Measurements from ENCODE around the gene DUSP23.
A peak's percentile ranks its signal among the peaks of the same experiment; 100 is the strongest.

DUSP23 gene

DNA sequence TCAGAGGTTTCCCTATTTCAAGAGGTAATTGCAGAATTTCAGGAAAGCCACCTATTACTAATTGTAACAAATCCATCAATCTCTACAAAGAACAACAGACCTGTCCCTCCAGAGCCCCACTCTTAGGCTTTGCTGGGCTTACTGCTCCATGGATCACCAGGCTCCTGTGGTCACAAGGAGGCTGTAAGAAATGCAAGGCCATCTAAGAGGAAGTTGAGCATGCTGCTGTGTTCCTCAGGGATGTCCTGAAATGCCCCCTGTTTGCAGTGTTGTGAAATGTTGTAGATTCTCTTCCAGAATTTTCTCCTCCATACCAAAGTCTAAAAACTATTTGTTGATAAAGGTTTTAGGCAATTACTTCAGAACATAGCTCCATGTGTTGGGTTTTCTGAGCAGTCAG lies 24.4 kb upstream of the DUSP23 start:
- no peaks in the 10 kb centered on the region for H3K9me3 ChIP-seq (replicated peaks; ENCODE audit: low read length)

DNA sequence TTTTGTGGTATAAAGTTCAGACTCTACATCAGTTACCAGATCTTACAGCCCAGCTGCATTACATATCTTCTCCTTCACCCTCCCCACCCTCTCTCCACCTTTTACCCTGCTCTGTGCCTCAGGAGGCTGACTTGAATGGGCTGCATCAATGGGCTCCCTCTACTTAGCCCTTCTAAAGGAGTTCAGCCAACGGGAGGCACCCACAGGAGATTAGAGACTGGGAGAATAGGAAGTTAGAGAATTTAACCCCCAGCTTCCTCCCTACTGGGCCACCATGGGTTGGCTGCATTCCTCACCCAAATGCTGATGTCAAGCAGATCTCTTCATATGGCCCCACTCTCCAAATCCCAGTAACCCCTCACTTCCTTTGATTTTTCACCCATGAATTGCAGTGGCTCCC lies 17.1 kb upstream of the DUSP23 start:
- Histone ChIP-seq H3K36me3 (ENCODE audit: insufficient read depth, low read length) (no peaks in the 10 kb centered on the region), H3K27me3 (ENCODE audit: control insufficient read depth, insufficient read depth, low read length) (no peaks in the 10 kb centered on the region), H3K9me3 (replicated peaks; ENCODE audit: low read length) (no peaks in the 10 kb centered on the region), H3K4me2 (ENCODE audit: low read length) (no peak overlapping the region), H3K4me3 (ENCODE audit: low read length) (no peak overlapping the region), H3K4me1 (ENCODE audit: control insufficient read depth, insufficient read depth, low read length) (no peaks in the 10 kb centered on the region), H3K9ac (ENCODE audit: low read depth, low read length) (no peak overlapping the region)

More for the DNA sequence above, 24.4 kb upstream of the DUSP23 start:
- H3K36me3 ChIP-seq (ENCODE audit: insufficient read depth, low read length), result no peaks in the 10 kb centered on the region
- peaks cover 4% of the 10 kb centered on the region for H3K4me1 ChIP-seq (ENCODE audit: control insufficient read depth, insufficient read depth, low read length)
- no peaks in the 10 kb centered on the region for H3K27me3 ChIP-seq (ENCODE audit: control insufficient read depth, insufficient read depth, low read length)
- H3K4me2 ChIP-seq (ENCODE audit: low read length), result no peak overlapping the region
- no peak overlapping the region for H3K9ac ChIP-seq (ENCODE audit: low read depth, low read length)
- H3K4me3 ChIP-seq (ENCODE audit: low read length), result no peak overlapping the region

DNA sequence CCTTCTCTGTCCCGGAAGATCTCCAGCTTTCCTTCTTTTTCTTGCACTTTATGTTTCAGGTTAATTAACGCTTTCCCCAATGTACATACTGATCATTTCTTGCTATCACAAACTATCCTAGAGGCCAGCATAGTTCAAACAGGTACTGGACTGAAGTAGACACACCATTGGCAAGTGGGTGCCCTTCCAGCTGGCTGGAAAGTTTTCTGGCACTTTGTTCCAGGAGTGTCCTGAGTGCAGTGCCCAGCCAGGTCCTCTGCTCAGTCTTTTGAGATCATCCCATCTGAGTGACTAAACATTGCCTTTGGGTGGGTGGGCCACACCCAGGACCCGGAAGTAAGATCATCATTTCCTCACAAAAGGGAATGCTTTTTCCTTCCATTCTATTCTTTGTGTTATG lies 15.0 kb upstream of the DUSP23 start:
- no peaks in the 10 kb centered on the region for H3K9me3 ChIP-seq (replicated peaks; ENCODE audit: low read length)
- no peaks in the 10 kb centered on the region for H3K27me3 ChIP-seq (ENCODE audit: control insufficient read depth, insufficient read depth, low read length)
- H3K36me3 ChIP-seq (ENCODE audit: insufficient read depth, low read length), result no peaks in the 10 kb centered on the region
- no peaks in the 10 kb centered on the region for H3K4me1 ChIP-seq (ENCODE audit: control insufficient read depth, insufficient read depth, low read length)
- no peak overlapping the region for H3K4me3 ChIP-seq (ENCODE audit: low read length)
- no peak overlapping the region for H3K9ac ChIP-seq (ENCODE audit: low read depth, low read length)
- no peak overlapping the region for H3K4me2 ChIP-seq (ENCODE audit: low read length)

DNA sequence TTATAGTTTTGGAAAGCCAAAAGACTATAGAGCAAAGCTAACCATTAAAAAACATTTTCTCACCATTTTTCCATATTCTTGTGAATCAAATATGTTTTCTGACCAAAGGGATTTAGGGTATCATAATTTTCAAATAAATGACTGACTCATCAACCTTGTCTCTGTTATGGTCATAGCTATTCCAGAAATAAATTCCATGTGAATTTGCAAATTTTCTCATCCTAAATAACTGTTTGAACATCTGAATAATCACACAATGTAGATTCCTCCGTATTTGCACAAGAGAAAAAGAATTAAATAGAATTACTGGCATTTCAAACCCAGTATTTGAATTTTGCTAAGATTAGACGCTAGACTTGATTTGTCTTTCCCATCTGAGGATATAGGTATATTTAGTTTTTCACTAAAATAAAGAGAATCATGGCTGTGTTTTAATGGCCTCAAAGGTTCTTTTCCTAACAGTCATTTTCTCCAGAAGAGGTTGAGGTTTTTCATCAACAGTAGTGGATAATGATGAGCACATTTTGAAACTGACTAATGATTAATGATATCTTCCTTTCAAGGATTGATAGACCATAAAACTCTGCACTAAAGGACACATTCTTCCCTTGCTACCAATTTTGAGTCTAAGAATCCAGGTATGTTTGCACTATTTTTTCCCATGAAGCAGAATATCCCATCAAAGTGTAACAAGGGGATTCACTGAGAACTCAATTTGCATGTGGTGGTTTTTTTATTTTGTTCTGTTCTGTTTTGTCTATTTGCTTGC lies 9.5 kb upstream of the DUSP23 start:
- no peaks in the 10 kb centered on the region for H3K36me3 ChIP-seq (ENCODE audit: insufficient read depth, low read length)
- no peak overlapping the region for H3K9ac ChIP-seq (ENCODE audit: low read depth, low read length)

DNA sequence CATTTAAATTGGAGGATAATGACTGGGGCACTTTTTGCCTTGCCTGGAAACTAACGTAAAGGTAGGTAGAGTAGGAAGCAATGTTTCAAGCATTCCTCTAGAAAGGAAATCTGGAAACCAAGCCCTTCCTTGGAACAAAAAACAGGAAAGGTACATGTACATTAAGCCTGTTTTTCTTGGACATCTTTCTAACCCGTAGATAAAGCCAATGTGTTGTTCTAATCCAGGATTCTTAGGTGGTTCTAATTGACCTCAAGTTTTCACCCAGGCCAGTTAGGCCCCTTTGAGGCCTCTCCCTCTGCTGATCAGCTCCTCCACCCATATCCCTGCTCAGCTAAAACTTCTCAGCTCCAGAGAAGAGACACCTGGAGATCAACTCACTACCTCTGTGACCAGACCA lies 6.3 kb upstream of the DUSP23 start:
- H3K4me2 ChIP-seq (ENCODE audit: low read length), result no peak overlapping the region
- H3K4me1 ChIP-seq (ENCODE audit: control insufficient read depth, insufficient read depth, low read length), result peaks cover 19% of the 10 kb centered on the region
- H3K36me3 ChIP-seq (ENCODE audit: insufficient read depth, low read length), result no peaks in the 10 kb centered on the region
- H3K4me3 ChIP-seq (ENCODE audit: low read length), result no peak overlapping the region
- H3K9ac ChIP-seq (ENCODE audit: low read depth, low read length), result no peak overlapping the region
- no peaks in the 10 kb centered on the region for H3K27me3 ChIP-seq (ENCODE audit: control insufficient read depth, insufficient read depth, low read length)
- H3K9me3 ChIP-seq (replicated peaks; ENCODE audit: low read length), result no peaks in the 10 kb centered on the region

More for the DNA sequence above, 9.5 kb upstream of the DUSP23 start:
- Histone ChIP-seq H3K27me3 (ENCODE audit: control insufficient read depth, insufficient read depth, low read length) (no peaks in the 10 kb centered on the region), H3K9me3 (replicated peaks; ENCODE audit: low read length) (no peaks in the 10 kb centered on the region), H3K4me3 (ENCODE audit: low read length) (no peak overlapping the region), H3K4me1 (ENCODE audit: control insufficient read depth, insufficient read depth, low read length) (no peaks in the 10 kb centered on the region), H3K4me2 (ENCODE audit: low read length) (no peak overlapping the region)

DNA sequence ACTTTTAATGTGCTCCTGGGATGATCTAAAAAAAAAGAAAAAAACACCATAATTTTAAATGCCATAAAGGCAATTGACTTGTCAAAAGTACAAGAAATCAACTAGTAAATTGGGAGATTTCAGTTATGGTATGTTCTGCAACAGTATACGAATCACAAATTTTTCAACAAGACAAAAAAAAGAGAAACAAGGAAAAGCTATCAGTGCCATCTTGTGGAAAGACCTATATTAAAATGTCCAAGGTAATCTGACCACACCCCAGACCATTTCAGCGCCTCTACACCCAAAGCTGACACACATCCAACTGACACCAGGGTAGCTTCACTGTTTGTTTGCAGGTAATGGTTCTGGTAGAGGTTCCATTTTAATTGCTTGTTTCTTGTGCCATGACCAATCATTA lies 5.0 kb upstream of the DUSP23 start:
- no peak overlapping the region for H3K4me2 ChIP-seq (ENCODE audit: low read length)
- no peaks in the 10 kb centered on the region for H3K27me3 ChIP-seq (ENCODE audit: control insufficient read depth, insufficient read depth, low read length)
- H3K36me3 ChIP-seq (ENCODE audit: insufficient read depth, low read length), result no peaks in the 10 kb centered on the region
- peaks cover 27% of the 10 kb centered on the region for H3K4me1 ChIP-seq (ENCODE audit: control insufficient read depth, insufficient read depth, low read length)
- H3K9ac ChIP-seq (ENCODE audit: low read depth, low read length), result no peak overlapping the region
- no peaks in the 10 kb centered on the region for H3K9me3 ChIP-seq (replicated peaks; ENCODE audit: low read length)
- H3K4me3 ChIP-seq (ENCODE audit: low read length), result no peak overlapping the region

DNA sequence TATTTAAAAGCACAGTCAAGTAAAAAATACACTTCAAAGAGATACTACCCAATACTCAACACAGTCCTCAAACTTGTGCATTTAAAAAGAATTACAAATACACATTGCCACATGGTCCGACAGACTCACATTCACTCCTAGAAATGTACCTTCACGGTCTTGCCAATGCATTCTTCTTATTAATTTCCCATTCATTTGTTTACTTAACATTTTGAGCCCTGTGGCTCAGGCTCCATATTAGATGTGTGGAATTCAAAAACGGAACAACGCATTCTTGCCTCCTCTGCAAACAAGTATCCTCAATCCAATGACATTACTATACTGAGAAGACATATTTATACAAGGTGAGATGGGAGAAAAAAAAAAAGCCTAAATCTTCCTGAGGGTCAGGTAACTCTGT lies 2.5 kb upstream of the DUSP23 start:
- no peaks in the 10 kb centered on the region for H3K9me3 ChIP-seq (replicated peaks; ENCODE audit: low read length)
- no peaks in the 10 kb centered on the region for H3K27me3 ChIP-seq (ENCODE audit: control insufficient read depth, insufficient read depth, low read length)
- peak overlapping the region; percentile 61 for H3K9ac ChIP-seq (ENCODE audit: low read depth, low read length)
- no peak overlapping the region for H3K4me3 ChIP-seq (ENCODE audit: low read length)
- H3K4me2 ChIP-seq (ENCODE audit: low read length), result no peak overlapping the region
- no peaks in the 10 kb centered on the region for H3K36me3 ChIP-seq (ENCODE audit: insufficient read depth, low read length)
- H3K4me1 ChIP-seq (ENCODE audit: control insufficient read depth, insufficient read depth, low read length), result peaks cover 43% of the 10 kb centered on the region

DNA sequence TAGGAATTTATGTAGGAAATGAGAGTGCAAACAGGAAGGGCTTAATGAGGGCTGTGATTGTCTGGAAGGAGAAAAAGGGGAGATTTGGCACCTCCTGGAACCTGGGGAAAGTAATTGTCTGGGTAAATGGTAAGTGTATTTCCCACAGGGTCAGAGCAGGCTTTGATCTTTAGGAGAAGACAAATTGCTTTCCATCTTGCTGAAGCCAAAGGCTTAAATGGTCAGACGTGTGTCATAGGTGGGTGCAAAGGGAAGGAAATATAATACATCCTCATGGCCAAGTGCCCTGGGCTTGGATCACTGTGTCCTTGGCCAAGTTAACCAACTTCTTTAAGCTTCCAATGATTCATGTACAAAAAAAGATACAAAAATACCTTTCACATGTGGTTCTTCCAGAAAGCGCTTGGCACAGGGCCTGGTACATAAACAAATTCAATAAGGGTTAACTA lies 1.3 kb upstream of the DUSP23 start:
- peaks cover 46% of the 10 kb centered on the region for H3K4me1 ChIP-seq (ENCODE audit: control insufficient read depth, insufficient read depth, low read length)
- H3K9ac ChIP-seq (ENCODE audit: low read depth, low read length), result peak overlapping the region; percentile 76
- H3K9me3 ChIP-seq (replicated peaks; ENCODE audit: low read length), result no peaks in the 10 kb centered on the region
- H3K4me2 ChIP-seq (ENCODE audit: low read length), result peak overlapping the region; percentile 65
- no peak overlapping the region for H3K4me3 ChIP-seq (ENCODE audit: low read length)
- no peaks in the 10 kb centered on the region for H3K27me3 ChIP-seq (ENCODE audit: control insufficient read depth, insufficient read depth, low read length)
- H3K36me3 ChIP-seq (ENCODE audit: insufficient read depth, low read length), result no peaks in the 10 kb centered on the region

DNA sequence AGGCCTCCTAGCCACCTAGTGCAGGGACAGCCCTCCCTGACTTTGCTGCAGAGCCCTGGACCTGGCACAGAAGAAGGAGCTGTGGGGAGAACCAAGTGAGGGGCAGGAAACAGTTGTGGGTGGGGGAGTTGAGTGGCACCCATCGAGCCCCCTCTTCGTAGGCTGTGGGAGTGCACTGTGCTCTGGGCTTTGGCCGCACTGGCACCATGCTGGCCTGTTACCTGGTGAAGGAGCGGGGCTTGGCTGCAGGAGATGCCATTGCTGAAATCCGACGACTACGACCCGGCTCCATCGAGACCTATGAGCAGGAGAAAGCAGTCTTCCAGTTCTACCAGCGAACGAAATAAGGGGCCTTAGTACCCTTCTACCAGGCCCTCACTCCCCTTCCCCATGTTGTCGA lies 1.2 kb downstream of the DUSP23 start:
- Histone ChIP-seq H3K9ac (ENCODE audit: low read depth, low read length) (peak overlapping the region; percentile 78), H3K4me2 (ENCODE audit: low read length) (peak overlapping the region; percentile 87), H3K4me1 (ENCODE audit: control insufficient read depth, insufficient read depth, low read length) (peaks cover 52% of the 10 kb centered on the region), H3K9me3 (replicated peaks; ENCODE audit: low read length) (no peaks in the 10 kb centered on the region), H3K36me3 (ENCODE audit: insufficient read depth, low read length) (no peaks in the 10 kb centered on the region), H3K4me3 (ENCODE audit: low read length) (peak overlapping the region; percentile 83), H3K27me3 (ENCODE audit: control insufficient read depth, insufficient read depth, low read length) (no peaks in the 10 kb centered on the region)

DNA sequence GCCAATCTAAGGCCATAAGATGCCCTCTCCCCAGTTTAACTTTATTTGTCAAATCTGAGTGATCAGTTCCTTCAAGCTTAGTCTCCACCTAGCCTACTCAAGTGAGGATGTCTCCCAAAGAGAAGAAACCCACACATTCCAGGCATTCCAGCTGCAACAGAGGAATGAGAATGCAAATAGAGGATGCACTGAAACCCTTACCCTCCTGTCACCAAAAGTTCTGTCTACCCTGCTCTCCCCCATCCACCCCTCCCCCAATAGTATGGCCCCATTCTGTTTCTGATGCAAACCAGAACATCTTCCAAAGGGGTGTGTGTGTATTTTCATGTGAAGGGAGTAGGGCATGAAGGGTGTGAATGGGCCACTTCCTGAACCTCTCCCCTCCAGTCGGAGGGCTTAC lies 3.0 kb downstream of the DUSP23 start:
- Histone ChIP-seq H3K9me3 (replicated peaks; ENCODE audit: low read length) (no peaks in the 10 kb centered on the region), H3K27me3 (ENCODE audit: control insufficient read depth, insufficient read depth, low read length) (no peaks in the 10 kb centered on the region), H3K9ac (ENCODE audit: low read depth, low read length) (no peak overlapping the region), H3K4me3 (ENCODE audit: low read length) (no peak overlapping the region), H3K4me2 (ENCODE audit: low read length) (no peak overlapping the region), H3K4me1 (ENCODE audit: control insufficient read depth, insufficient read depth, low read length) (peaks cover 40% of the 10 kb centered on the region), H3K36me3 (ENCODE audit: insufficient read depth, low read length) (no peaks in the 10 kb centered on the region)

DNA sequence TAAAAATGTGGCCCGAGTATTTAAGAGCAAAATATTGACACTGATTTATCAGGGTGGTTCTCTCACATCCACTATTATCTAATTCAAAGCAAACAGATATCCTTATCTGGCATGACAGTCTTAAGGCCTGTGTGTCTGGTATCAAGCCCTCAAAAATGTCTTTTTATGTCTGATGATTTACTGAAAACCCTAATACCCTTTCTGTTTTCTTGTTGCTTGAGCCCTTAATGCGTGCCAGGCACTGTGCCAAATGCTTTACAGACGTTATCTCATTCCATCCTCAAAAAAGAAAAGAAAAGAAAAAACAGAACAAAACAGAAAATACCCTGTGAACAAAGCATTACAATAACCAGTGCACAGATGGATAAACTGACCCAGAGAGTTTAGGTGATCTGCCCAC lies 5.7 kb downstream of the DUSP23 start:
- no peak overlapping the region for H3K4me3 ChIP-seq (ENCODE audit: low read length)
- peaks cover 2% of the 10 kb centered on the region for H3K27me3 ChIP-seq (ENCODE audit: control insufficient read depth, insufficient read depth, low read length)
- H3K9ac ChIP-seq (ENCODE audit: low read depth, low read length), result no peak overlapping the region
- H3K9me3 ChIP-seq (replicated peaks; ENCODE audit: low read length), result no peaks in the 10 kb centered on the region
- no peaks in the 10 kb centered on the region for H3K36me3 ChIP-seq (ENCODE audit: insufficient read depth, low read length)
- H3K4me2 ChIP-seq (ENCODE audit: low read length), result no peak overlapping the region
- peaks cover 23% of the 10 kb centered on the region for H3K4me1 ChIP-seq (ENCODE audit: control insufficient read depth, insufficient read depth, low read length)

DNA sequence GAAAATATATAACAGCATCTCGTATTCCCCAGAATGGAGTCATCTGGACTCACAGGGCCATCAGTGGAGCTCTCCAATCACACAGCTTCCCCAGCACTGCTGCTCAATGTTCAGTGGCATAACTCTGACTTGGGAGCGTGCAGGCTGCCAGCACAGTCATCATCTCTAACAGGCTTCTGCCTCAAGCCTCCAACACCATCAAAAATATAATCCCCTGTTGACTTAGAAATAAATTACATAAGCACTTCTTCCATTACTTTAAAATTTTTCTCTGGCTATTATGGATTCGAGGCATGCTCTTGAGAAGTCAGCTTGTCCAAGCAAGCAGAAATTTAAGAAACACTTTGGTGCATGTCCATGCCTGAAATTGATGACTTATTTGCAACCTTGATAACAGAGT lies 6.2 kb downstream of the DUSP23 start:
- no peak overlapping the region for H3K4me2 ChIP-seq (ENCODE audit: low read length)
- H3K4me1 ChIP-seq (ENCODE audit: control insufficient read depth, insufficient read depth, low read length), result peaks cover 18% of the 10 kb centered on the region
- H3K27me3 ChIP-seq (ENCODE audit: control insufficient read depth, insufficient read depth, low read length), result peaks cover 3% of the 10 kb centered on the region
- H3K4me3 ChIP-seq (ENCODE audit: low read length), result no peak overlapping the region
- H3K36me3 ChIP-seq (ENCODE audit: insufficient read depth, low read length), result no peaks in the 10 kb centered on the region
- H3K9ac ChIP-seq (ENCODE audit: low read depth, low read length), result no peak overlapping the region
- no peaks in the 10 kb centered on the region for H3K9me3 ChIP-seq (replicated peaks; ENCODE audit: low read length)

Data from skeletal muscle satellite cell (primary cell).